Lung (tissue), 12 donors: ENCODE results near the gene MMP24. TPM values are rescaled to one million over a fixed set of nuclear protein-coding genes. Genes with fewer than 3 reads are reported as not detected.

ENCODE experiments used
- ATAC-seq: fragments of 200-7000 bp; cut with Tn5 transposase; one replicate; pipeline ENCODE4 v1.9.1; 2020; ENCODE audit warnings: moderate number of reproducible peaks; ENCODE audit not compliant: insufficient read depth, low FRiP score
- DNase-seq, 3 donors: peaks; one replicate each; pipeline ENCODE4 v3.0.0-alpha.2; 2013 to 2017
- H3K27ac ChIP-seq, 2 donors: one replicate each; pipeline ENCODE4 v1.5.1; 2013; ENCODE audit warnings: mild to moderate bottlenecking in 2 of 2, moderate library complexity in 2 of 2, control low read depth in 1 of 2, inconsistent platforms in 1 of 2, low read depth in 1 of 2, low read length in 1 of 2
- H3K27me3 ChIP-seq, 3 donors: one replicate each; pipeline ENCODE4 v1.5.1; 2013; ENCODE audit warnings: low read length in 2 of 3; ENCODE audit not compliant: control insufficient read depth in 3 of 3, insufficient read depth in 3 of 3
- H3K36me3 ChIP-seq, 4 donors: one replicate each; pipeline ENCODE4 v1.5.1; 2013; ENCODE audit warnings: low read length in 4 of 4, mild to moderate bottlenecking in 1 of 4, moderate library complexity in 1 of 4; ENCODE audit not compliant: control insufficient read depth in 4 of 4, insufficient read depth in 4 of 4
- H3K4me1 ChIP-seq, 5 donors: one replicate each; pipeline ENCODE4 v1.5.1; 2013; ENCODE audit warnings: low read length in 5 of 5, mild to moderate bottlenecking in 2 of 5, moderate library complexity in 1 of 5; ENCODE audit not compliant: control insufficient read depth in 5 of 5, insufficient read depth in 5 of 5
- H3K4me3 ChIP-seq: one replicate; pipeline ENCODE4 v1.5.1; 2013; ENCODE audit warnings: mild to moderate bottlenecking, control low read depth, moderate library complexity
- H3K9ac ChIP-seq, 2 donors: one replicate each; pipeline ENCODE4 v1.5.1; 2013; ENCODE audit warnings: low read length in 2 of 2, control low read depth in 1 of 2; ENCODE audit not compliant: insufficient read depth in 1 of 2
- H3K9me3 ChIP-seq, 4 donors: one replicate each; pipeline ENCODE4 v1.5.1; 2013; ENCODE audit warnings: low read length in 3 of 4, mild to moderate bottlenecking in 1 of 4, moderate library complexity in 1 of 4; ENCODE audit not compliant: control insufficient read depth in 4 of 4, insufficient read depth in 3 of 4
- CTCF ChIP-seq: IDR thresholded peaks from 2 replicates; pipeline ENCODE4 v1.5.1; 2012; ENCODE audit warnings: mild to moderate bottlenecking; ENCODE audit errors: control extremely low read depth, extremely low read depth
- WGBS, 2 donors: extraction: QIAGEN DNeasy Blood & Tissue Kit; methylation state at CpG; one replicate each; pipeline ENCODE4 v1.1.7; 2013; 5-methylcytosine and 5-hydroxymethylcytosine counted together
- polyA plus RNA-seq, 2 donors: library from polyadenylated mRNA; stranded (reverse); fragments of 200-250 nt; gene quantifications; one replicate each; pipeline ENCODE4 v1.2.1, GENCODE V29; 2013
- total RNA-seq, 2 donors: library from RNA; depleted of rRNA in 1 of 2; stranded (reverse); fragments of >200 nt in 1 of 2; gene quantifications; one replicate each; pipeline ENCODE4 v1.2.1, GENCODE V29; 2014 to 2021
- donor health status: control.
- donor health status: control.
- donor health status: Bipolar disorder and iron deficiency.
- donor health status: healthy.
- donor health status: DM: yes; HTN: yes; CAD: no.

MMP24 gene
- total and polyA plus RNA-seq, 4 donors, result 2.3 to 10.1 (median 6.7) TPM

GRCh38 chr20:35288325-35289060 is 62.0 kb downstream of the MMP24 start:
- 81 to 87% methylated on average over 19 of the region's 19 CpGs for WGBS, 2 donors
- DNase-seq (no peak), ATAC-seq (no peak)

DNA sequence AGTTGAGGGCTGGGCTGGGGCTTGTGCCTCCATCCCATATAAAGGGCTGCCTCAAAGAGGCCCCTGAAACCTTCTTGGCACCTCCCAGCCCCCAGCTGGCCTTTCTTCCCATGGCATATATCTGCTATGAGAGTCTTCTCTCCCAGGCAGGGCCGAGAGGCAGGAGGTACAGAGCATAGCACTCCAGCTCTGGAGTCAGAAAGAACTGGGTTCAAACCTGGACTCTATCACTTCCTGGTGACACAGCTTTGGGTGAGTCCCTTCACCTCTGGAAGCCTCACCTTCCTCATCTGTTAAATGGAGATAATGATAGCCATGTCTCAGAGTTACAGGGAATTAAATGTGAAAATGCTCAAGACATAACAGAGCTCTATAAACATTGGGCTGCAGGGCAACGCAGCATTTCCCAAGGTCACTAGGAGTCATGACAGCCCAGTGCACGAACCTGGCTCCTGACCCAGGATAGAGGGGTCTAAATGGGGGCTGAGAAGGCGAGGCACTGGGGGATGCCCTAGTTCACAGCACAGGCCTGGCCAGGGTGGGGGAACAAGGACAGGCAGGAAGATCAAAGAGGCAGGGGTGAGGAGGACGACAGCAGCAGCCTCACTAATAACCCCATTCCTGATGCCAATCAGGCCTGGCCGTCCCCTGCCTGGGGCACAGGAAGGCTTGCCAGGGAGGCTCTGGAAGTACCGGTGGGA is 63.8 kb downstream of the MMP24 start:
- Histone ChIP-seq H3K4me1 (peaks cover 0 to 3% (median 0%) of the 10 kb centered on the region in 5 donors), H3K9me3 (no peaks in the 10 kb centered on the region), H3K4me3 (no peak overlapping the region), H3K9ac (no peak overlapping the region), H3K36me3 (no peaks in the 10 kb centered on the region), H3K27me3 (peaks cover 0 to 2% (median 2%) of the 10 kb centered on the region in 3 donors), H3K27ac (no peak overlapping the region)
- DNase-seq (no peak), ATAC-seq (no peak)
- TF ChIP-seq CTCF, result no peak
- 72 to 84% methylated on average over 7 of the region's 7 CpGs for WGBS, 2 donors

More at GRCh38 chr20:35288325-35289060, 62.0 kb downstream of the MMP24 start:
- Histone ChIP-seq H3K9ac (no peak overlapping the region), H3K4me1 (peaks cover 0 to 13% (median 3%) of the 10 kb centered on the region in 5 donors), H3K27me3 (no peaks in the 10 kb centered on the region), H3K9me3 (no peaks in the 10 kb centered on the region), H3K4me3 (no peak overlapping the region), H3K27ac (no peak overlapping the region), H3K36me3 (no peaks in the 10 kb centered on the region)
- no peak for TF ChIP-seq CTCF

DNA sequence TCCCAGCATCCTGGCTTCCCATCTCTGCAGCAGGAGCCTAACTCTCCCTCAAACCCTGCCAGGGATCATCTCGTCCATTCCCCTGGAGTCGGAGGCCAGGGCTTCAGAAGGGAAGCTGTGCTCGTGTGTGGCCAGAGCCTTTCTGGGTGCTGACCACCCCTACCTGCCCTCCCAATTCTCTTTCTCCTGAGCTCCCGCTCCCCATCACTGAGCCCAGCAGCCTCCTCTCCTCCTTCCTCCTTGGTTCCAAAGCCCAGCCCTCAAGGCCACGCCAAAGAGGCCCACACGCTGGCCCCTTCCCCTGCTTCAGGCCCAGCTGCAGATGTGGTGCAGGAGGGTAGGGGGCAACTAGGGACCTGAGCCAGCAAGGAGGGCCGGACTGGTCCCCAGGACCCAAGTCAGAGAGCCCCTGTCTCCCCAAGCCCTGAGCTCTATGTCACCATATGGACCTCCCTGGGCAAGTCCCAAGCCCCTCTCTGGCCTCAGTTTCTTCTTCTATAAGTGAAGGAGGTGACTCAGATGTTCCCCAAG is 64.5 kb downstream of the MMP24 start:
- TF ChIP-seq CTCF, result no peak
- no peak for ATAC-seq
- WGBS, 2 donors, result 81 to 88% methylated on average over 7 of the region's 7 CpGs
- H3K36me3 ChIP-seq, result no peaks in the 10 kb centered on the region
- DNase-seq, result no peak
- no peak overlapping the region for H3K9ac ChIP-seq
- H3K4me1 ChIP-seq, result peaks cover 0 to 3% (median 0%) of the 10 kb centered on the region in 5 donors
- no peaks in the 10 kb centered on the region for H3K9me3 ChIP-seq
- H3K27ac ChIP-seq, result no peak overlapping the region
- peaks cover 0 to 3% (median 2%) of the 10 kb centered on the region in 3 donors for H3K27me3 ChIP-seq
- H3K4me3 ChIP-seq, result no peak overlapping the region
